ENCODE measurements around the gene MUC5AC. TPM values are rescaled to one million over a fixed set of nuclear protein-coding genes. Genes with fewer than 3 reads are reported as not detected.

The MUC5AC gene
- total and polyA plus RNA-seq, 2 experiments from 2014 or later, result not detected

DNA sequence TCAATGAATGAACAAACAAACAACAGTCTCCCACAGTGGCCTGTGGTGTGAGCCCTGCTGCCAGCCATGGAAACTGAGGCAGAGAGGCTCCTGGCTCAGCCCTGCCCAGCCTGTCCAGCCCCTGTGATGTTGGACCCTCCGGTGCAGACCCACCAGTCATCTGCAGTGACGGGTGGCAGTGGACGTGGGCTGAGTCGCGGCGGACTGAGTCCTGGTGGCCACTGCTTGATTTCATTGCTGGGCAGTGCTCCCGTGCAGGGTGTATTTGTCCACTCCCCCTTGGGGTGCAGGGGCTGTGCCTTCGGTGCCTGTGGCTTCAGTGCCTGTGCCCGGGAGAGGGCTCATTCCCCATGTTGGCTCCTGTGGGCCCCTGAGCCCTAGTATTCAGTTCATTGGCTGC, 31.9 kb upstream of the MUC5AC start:
- Histone ChIP-seq H3K36me3 (no peaks in the 10 kb centered on the region), H3K4me3 (no peak overlapping the region), H3K27me3 (no peaks in the 10 kb centered on the region), H3K27ac (no peak overlapping the region), H3K4me1 (ENCODE audit: low read depth) (no peaks in the 10 kb centered on the region), H3K9me3 (ENCODE audit: low read depth) (no peaks in the 10 kb centered on the region)
- DNase-seq (ENCODE audit: low read depth in 1 of 2, low spot score in 1 of 2), result no peak
- TF ChIP-seq, protein P1, sequence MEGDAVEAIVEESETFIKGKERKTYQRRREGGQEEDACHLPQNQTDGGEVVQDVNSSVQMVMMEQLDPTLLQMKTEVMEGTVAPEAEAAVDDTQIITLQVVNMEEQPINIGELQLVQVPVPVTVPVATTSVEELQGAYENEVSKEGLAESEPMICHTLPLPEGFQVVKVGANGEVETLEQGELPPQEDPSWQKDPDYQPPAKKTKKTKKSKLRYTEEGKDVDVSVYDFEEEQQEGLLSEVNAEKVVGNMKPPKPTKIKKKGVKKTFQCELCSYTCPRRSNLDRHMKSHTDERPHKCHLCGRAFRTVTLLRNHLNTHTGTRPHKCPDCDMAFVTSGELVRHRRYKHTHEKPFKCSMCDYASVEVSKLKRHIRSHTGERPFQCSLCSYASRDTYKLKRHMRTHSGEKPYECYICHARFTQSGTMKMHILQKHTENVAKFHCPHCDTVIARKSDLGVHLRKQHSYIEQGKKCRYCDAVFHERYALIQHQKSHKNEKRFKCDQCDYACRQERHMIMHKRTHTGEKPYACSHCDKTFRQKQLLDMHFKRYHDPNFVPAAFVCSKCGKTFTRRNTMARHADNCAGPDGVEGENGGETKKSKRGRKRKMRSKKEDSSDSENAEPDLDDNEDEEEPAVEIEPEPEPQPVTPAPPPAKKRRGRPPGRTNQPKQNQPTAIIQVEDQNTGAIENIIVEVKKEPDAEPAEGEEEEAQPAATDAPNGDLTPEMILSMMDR (IDR thresholded peaks at IDR 0.05; ENCODE audit: low read depth, low read length), result no peak

DNA sequence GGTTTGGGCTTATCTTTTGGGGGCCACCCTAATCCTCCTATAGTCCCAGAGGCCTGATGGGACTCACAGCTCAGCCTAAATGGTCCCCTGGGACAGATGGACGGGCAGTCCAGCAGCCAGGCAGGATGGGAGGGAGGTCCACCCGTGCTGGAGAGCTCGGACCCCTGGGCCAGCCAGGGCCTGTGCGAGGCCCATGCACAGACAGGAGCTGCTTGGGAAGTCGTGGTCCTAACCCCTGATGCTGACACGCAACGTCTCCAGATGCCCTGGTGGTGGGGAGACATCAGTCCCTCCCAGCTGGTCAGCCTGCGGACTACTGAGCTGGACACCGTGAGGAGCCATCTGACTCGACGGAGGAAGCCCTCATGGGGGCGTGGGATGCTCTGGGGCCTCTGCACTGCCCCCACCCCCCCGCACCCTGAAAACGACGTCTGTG, 31.2 kb upstream of the MUC5AC start:
- Histone ChIP-seq H3K27me3 (no peaks in the 10 kb centered on the region), H3K36me3 (no peaks in the 10 kb centered on the region), H3K27ac (no peak overlapping the region), H3K9me3 (ENCODE audit: low read depth) (no peaks in the 10 kb centered on the region), H3K4me3 (no peak overlapping the region), H3K4me1 (ENCODE audit: low read depth) (no peaks in the 10 kb centered on the region)
- TF ChIP-seq, protein P1 (IDR thresholded peaks at IDR 0.05; ENCODE audit: low read depth, low read length), result no peak
- DNase-seq (ENCODE audit: low read depth in 1 of 2, low spot score in 1 of 2), result no peak

DNA sequence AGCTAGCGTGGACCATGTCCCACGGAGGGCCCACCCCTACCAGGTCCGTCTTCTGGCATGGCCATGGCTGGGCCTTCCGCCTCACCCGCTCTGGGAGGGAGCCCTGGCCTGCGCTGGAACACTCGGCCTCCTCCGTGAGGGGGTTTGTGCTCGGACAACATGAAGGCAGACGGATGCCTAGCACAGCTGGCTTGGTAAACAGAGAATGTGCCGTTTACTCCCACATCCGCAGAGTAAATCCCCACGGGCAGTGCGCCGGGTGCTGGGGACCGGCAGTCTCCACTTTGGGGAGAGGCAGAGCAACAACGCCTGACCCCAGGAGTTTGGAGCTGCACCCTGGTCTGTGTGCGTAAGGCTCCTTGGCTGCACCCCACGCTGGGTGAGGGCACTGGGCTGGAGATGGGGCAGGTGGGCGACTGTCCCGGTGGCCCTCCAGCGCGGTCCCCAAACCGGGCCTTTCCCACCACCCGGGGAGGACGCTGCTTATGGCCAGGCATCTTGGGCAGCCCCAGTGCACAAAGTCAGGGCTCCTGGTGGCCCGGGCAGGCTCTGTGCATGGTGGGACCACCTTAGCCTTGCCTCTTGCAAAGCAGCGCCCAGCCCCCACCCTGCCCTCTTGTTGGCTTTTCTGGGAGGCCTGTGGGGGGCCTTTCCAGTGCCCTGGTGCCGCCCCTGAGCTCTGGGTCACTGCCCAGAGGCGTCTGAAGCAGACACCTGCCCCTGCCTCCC, 30.7 kb upstream of the MUC5AC start:
- Histone ChIP-seq H3K4me3 (no peak overlapping the region), H3K27ac (no peak overlapping the region), H3K36me3 (no peaks in the 10 kb centered on the region), H3K27me3 (no peaks in the 10 kb centered on the region), H3K9me3 (ENCODE audit: low read depth) (no peaks in the 10 kb centered on the region), H3K4me1 (ENCODE audit: low read depth) (no peaks in the 10 kb centered on the region)
- TF ChIP-seq, protein P1 (IDR thresholded peaks at IDR 0.05; ENCODE audit: low read depth, low read length), result no peak
- no peak for DNase-seq (ENCODE audit: low read depth in 1 of 2, low spot score in 1 of 2)

DNA sequence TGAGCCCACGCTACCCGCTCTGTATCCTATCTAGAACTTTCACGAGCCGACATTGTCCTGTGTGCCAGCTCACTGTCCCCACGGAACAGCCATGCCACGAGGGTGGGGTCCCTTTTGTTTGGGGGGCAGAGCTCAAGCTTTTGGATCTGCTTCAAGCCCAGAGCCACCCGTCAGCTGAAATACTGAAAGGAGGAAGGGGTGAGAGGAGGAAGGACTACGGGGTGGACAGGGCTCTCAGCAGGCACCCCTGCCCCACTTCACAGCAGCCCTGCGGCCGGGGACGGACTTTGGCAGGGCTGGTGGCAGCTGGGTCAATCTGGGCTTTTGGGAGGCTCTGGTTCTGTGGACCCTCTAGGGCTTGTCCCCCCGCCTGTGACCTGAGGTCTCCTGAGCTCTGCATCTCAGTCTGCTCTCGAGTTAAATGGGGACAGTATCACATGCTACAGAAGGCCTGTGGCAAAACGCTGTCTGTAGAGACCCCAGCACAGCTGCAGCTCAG, 30.0 kb upstream of the MUC5AC start:
- Histone ChIP-seq H3K4me3 (no peak overlapping the region), H3K9me3 (ENCODE audit: low read depth) (no peaks in the 10 kb centered on the region), H3K27ac (no peak overlapping the region), H3K36me3 (no peaks in the 10 kb centered on the region), H3K4me1 (ENCODE audit: low read depth) (no peaks in the 10 kb centered on the region), H3K27me3 (no peaks in the 10 kb centered on the region)
- DNase-seq (ENCODE audit: low read depth in 1 of 2, low spot score in 1 of 2), result no peak
- TF ChIP-seq, protein P1 (IDR thresholded peaks at IDR 0.05; ENCODE audit: low read depth, low read length), result no peak

DNA sequence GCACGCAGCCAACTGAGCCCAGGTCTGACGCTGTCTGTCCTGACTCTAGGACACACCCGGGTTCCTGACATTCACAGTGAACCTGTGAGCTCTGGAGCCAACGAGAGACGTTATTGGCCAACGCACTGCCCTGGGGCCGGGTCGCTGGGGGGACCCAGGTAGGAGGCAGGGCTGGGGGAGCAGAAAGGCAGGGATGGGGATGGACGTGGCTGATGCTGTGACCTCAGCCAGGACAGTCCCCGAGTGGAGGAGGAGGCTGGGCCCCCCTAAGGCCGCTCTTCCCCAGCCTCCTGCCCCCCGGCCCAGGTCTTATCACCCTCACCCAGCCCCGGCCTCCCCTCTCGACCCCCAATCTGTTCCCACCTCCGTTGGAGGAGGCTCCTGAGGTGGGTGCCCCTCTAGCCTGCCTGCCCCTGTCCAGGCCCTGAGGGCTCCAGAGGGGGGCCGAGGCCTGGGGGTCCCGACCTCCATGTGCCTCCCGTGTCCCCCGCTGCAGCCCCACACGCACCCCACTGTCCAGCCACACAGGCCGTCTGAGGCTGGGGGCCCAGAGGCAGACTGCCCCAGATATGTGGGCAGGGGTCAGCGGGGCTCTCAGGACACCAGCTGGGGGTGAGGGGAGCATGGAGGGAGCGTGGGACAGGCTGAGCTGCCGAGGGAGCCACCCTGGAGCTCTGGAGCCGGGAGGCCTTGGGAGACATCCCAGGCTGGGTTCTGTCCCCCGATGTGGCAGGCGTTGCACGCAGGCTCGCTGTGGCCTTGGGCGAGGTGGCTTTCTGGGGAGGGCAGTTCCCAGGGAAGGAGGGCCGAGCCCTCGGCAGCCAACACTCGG, 29.2 kb upstream of the MUC5AC start:
- TF ChIP-seq, protein P1 (IDR thresholded peaks at IDR 0.05; ENCODE audit: low read depth, low read length), result no peak
- no peak overlapping the region for H3K4me3 ChIP-seq
- no peaks in the 10 kb centered on the region for H3K27me3 ChIP-seq
- no peak for DNase-seq (ENCODE audit: low read depth in 1 of 2, low spot score in 1 of 2)
- H3K4me1 ChIP-seq (ENCODE audit: low read depth), result no peaks in the 10 kb centered on the region
- no peak overlapping the region for H3K27ac ChIP-seq
- H3K36me3 ChIP-seq, result no peaks in the 10 kb centered on the region
- H3K9me3 ChIP-seq (ENCODE audit: low read depth), result no peaks in the 10 kb centered on the region

Measured in cardiac muscle cell (in vitro differentiated cells and primary cell).